Gastroesophageal sphincter (tissue), 3 donors: Measurements from ENCODE around the gene HEMK1.

Experiments
- CTCF ChIP-seq, 4 experiments: fragments of 200-600 bp in 2 of 4; fragments of 450-650 bp in 2 of 4; sonication (generic) in 1 of 4; IDR thresholded peaks; one replicate each; pipeline ENCODE4 v1.5.1; 2017 to 2019; ENCODE audit warnings: antibody characterized with exemption in 4 of 4, mild to moderate bottlenecking in 2 of 4, moderate library complexity in 2 of 4
- POLR2A ChIP-seq, 2 donors: fragments of 450-650 bp; IDR thresholded peaks; one replicate each; pipeline ENCODE4 v1.6.1; 2017; ENCODE audit warnings: antibody characterized with exemption in 2 of 2, mild to moderate bottlenecking in 2 of 2, moderate library complexity in 1 of 2
- POLR2AphosphoS5 ChIP-seq: sonication (generic); formaldehyde crosslinking; IDR thresholded peaks from one replicate; pipeline ENCODE4 v1.6.1; 2017; ENCODE audit warnings: antibody characterized with exemption

GRCh38 chr3:50554553-50554952, 14.8 kb upstream of the HEMK1 start:
- TF ChIP-seq CTCF (IDR thresholded peaks at IDR 0.05) (no peak), POLR2AphosphoS5 (no peak), POLR2A (IDR thresholded peaks at IDR 0.05) (no peak)
